AG09319 (cell line): ENCODE data around the gene MOB3A.
"Not testable (repeated sequence)": the region's sequence is repeated elsewhere in the genome, so short reads cannot be mapped to it uniquely, and the experiment has no call there.

Experiments
- DNase-seq: peaks from one replicate; pipeline ENCODE4 v3.0.0-alpha.2; 2010; ENCODE audit warnings: low read depth; ENCODE audit errors: extremely low read depth
- CTCF ChIP-seq: IDR thresholded peaks from 2 replicates; pipeline ENCODE4 v1.5.1; 2011; ENCODE audit warnings: low read depth, mild to moderate bottlenecking, inconsistent platforms, low read length, moderate library complexity

The MOB3A gene

GRCh38 chr19:2138061-2138728 lies 42.1 kb upstream of the MOB3A start:
- DNase-seq, result no peak
- TF ChIP-seq CTCF, result no peak

- no peak for TF ChIP-seq CTCF
- no peak for DNase-seq
These were observed 40.7 kb upstream of the MOB3A start for GRCh38 chr19:2136796-2137195.

- DNase-seq, result no peak
- TF ChIP-seq CTCF, result no peak
These were observed 39.6 kb upstream of the MOB3A start for GRCh38 chr19:2135474-2136402.

DNA sequence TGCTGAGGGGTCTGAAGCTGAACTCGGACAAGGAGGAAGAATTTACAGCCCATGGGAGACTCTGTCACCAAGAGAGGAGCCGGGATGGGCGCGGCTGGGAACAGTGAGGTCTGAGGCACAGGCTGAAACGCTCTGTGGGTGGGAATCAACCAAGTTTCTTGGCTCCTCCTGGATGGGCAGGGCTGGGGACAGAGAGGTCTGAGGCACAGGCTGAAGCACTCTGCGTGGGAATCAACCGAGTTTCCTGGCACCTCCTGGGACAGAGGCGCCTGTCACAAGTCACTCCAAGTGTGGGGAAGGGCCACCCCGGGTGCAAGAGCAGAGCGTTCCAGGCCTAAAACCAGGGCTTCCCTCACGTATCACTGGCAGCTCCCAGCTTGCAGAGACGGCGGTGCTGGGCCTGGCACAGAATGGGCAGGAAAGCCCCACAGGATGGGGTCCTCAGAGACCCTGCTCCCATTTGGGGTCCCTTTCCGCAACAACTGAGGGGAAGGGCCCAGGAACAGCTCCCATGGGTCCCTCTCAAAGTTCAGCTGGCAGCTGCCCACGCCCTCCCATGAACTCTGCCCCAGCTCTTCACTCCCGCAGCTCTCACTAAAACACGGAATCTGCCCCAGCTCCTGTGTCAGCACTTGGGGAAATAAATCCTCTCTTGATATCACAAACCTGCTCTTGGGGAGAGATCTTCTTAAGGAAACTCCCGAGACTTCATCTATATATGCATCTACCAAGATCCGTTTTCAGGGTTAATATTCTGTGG lies 36.8 kb upstream of the MOB3A start:
- no peak for DNase-seq
- no peak for TF ChIP-seq CTCF

DNA sequence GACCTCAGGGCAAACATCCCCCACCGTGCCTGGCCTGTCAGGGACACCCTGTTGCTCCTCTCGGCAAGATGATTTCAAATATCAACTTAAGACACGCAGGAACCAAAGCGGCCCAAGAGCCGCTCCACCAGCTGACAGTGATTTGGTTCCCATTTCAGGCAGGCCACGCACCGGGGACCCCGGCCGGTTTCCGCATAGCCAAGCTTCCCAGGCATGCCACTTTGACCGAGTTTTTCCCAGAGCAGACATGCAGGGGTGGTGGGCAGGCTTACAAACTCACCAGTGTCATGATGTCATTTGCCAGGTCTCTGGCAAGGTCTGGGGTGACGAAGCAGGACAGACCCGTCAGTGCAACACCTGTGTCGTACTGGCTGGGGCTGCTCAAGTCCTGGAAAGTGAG lies 36.1 kb upstream of the MOB3A start:
- no peak for DNase-seq
- no peak for TF ChIP-seq CTCF

DNA sequence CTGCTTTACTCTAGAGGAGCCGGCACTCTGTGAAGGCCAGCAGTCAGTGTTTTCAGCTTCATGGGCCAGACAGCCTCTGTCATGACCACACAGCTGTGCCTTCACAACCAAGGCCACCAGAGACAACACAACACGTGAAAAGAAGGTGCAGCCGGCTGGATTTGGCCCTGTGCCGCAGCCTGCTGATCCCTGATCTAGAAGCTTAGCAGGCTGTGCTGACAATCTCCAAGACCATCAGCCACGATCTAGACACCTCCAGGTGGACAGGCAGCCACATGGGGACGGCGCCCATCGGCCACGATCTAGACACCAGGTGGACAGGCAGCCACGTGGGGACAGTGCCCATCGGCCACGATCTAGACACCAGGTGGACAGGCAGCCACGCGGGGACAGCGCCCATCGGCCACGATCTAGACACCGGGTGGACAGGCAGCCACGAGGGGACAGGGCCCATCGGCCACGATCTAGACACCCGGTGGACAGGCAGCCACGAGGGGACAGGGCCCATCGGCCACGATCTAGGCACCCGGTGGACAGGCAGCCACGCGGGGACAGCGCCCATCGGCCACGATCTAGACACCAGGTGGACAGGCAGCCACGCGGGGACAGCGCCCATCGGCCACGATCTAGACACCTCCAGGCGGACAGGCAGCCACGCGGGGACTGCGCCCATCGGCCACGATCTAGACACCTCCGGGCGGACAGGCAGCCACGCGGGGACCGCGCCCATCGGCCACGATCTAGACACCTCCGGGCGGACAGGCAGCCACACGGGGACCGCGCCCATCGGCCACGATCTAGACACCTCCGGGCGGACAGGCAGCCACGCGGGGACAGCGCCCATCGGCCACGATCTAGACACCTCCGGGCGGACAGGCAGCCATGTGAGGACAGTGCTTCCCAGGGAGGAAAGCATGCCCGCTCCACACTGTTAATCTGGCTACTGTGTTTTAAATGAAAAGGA lies 35.2 kb upstream of the MOB3A start:
- not testable (repeated sequence) for DNase-seq
